Activated CD8-positive, alpha-beta memory T cell treated with anti-CD3 and anti-CD28 coated beads for 36 hours (primary cell): ENCODE data around the gene TMEM176A. TPM values are rescaled to one million over a fixed set of nuclear protein-coding genes. Genes with fewer than 3 reads are reported as not detected.

ENCODE experiments used
- CTCF ChIA-PET: fragments of 350-600 bp; sonication (Branson Sonifier 250); formaldehyde crosslinking; loops from one replicate; lab custom pipeline; 2021; ENCODE audit warnings: antibody characterized with exemption; lab: Charles Lee
- POLR2A ChIA-PET: fragments of 350-600 bp; sonication (Branson Sonifier 250); formaldehyde crosslinking; loops from one replicate; lab custom pipeline; 2021; ENCODE audit warnings: antibody characterized with exemption; lab: Charles Lee
- total RNA-seq, 2 experiments: library from RNA; stranded (reverse); gene quantifications; one replicate each; pipeline ENCODE4 v1.2.3, GENCODE V29; 2021

The TMEM176A gene
- total RNA-seq, 2 experiments from 2014 or later, result not detected

DNA sequence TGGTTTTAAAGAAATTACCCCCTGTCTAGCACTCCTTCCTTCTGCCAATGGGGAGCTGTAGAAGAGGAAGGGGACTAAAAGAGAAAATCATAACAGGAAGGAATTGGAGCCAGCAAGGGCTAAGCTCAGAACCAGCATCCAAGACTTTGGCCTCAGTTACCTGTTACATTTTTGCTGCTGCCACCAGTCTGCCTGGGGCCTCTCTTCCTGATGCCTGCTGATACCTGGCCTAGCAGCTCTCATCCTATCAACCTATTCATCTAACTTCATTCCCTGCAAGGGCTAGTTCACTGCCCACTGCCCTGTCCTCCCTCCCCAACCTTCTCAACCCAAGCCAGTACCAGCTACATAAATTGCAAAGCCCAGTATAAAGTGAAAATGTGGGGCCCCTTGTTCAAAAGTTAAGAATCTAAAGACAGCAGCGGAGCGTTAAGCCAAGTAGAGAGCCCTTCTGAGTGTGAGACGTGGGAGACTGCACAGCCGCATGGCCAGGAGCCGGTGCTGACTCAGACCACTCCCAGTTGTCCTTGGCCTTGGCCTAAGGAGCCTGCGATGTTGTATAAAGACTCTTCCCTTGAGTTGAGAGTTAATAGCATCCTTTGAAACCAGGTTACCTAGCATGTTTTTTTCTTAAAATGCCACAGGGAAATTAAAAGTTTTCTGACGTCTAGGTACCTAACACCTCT, 38.5 kb downstream of the TMEM176A start:
- ChIA-PET CTCF (no interaction called here), POLR2A (no interaction called here)

DNA sequence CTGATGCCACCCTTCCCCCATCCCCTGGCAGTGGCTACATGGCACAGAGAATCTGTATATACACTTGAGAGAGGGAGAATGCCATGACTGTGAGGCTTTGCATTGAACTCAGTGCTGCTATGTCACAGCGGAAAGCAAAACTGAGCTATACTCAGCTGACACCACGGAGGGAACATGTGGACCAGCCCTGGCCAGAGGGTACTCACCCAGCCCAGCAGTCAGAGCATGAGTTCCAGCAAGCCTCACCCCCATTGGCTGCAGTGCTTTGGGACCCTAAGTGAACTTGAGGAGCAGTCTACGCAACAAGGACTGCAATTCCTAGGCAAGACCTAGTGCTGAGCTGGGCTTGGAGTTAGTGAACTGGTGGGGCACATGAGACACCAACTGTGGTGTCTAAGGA, 41.4 kb downstream of the TMEM176A start:
- CTCF ChIA-PET, result interaction anchor here (1.3 kb wide), 1 partner anchor 34 kb away, joined by 3 read pairs; no protein-coding TSS in a partner anchor

GRCh38 chr7:150842716-150843115, 42.1 kb downstream of the TMEM176A start:
- CTCF ChIA-PET, result interaction anchor here (1.3 kb wide), 1 partner anchor 33 kb away, joined by 3 read pairs; no protein-coding TSS in a partner anchor
- POLR2A ChIA-PET, result no interaction called here

More for the DNA sequence above, 41.4 kb downstream of the TMEM176A start:
- POLR2A ChIA-PET, result no interaction called here

DNA sequence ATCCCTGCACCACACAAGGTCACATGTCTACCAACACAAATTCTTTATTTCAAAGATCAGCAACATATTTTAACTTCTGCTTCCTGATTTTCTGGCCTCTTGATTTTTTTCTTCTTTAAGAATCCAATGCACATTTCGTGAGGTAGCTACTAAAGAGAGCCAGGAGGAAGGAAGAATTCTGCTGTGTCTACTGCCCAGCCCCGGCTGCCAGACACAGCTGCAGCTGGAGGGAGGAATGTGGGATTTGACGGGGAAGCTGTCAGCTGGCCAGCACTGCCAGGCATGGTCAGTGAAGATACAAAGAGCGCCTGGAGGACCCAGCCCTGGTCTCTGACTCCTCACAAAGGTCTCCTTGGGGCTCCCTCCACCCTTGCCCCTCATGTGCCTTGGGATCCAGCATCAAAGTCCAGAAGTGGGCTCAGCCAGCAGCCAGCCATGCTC, 44.9 kb downstream of the TMEM176A start:
- ChIA-PET POLR2A (no interaction called here), CTCF (no interaction called here)

GRCh38 chr7:150846291-150847115, 45.9 kb downstream of the TMEM176A start:
- POLR2A ChIA-PET, result no interaction called here
- CTCF ChIA-PET, result no interaction called here

DNA sequence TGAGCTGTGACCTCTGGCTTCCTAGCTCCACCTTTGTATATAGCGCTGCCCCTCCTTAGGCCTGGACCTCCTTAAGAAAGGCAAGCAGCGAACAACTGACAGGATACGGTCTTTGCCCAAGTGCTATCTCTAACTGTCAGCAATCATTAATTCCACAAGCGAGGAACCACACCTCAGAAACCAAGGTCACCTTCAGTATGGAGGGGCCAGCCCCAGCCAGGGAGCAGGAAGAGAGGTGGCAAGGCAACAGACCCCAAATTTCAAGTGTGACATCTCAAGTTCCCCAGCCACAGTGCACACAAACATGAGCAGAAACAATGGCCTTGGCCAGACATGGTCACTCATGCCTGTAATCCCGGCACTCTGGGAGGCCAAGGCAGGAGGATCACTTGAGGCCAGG, 47.0 kb downstream of the TMEM176A start:
- POLR2A ChIA-PET, result no interaction called here
- CTCF ChIA-PET, result no interaction called here

DNA sequence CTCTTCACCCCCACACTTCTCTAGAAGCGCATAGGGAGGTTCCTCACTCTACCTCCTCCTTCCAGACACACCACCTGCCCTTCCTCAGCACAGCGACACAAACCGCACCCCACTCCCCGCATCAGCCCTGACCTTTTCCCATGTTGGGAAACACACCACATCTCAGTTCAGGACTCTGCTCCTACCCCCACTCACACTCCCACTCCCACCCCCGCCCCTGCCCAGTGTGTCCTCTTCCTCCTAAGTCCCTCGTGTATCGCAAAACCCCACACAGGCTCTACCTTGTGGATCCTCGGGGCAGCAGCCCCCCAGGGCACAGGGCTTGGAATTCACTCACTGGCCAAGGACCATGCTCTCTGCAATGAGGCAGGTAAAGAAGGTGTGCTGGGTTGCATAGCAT, 47.5 kb downstream of the TMEM176A start:
- ChIA-PET POLR2A (no interaction called here), CTCF (no interaction called here)

- POLR2A ChIA-PET, result no interaction called here
- CTCF ChIA-PET, result no interaction called here
Observed at GRCh38 chr7:150848561-150849115, 48.1 kb downstream of the TMEM176A start.

- ChIA-PET POLR2A (no interaction called here), CTCF (interaction anchor here (0.5 to 0.9 kb wide), 2 partner anchors 17 to 52 kb away, joined by 3 to 4 read pairs; no protein-coding TSS in a partner anchor)
Observed at GRCh38 chr7:150849204-150849775, 48.7 kb downstream of the TMEM176A start.

- POLR2A ChIA-PET, result no interaction called here
- CTCF ChIA-PET, result interaction anchor here (0.9 kb wide), 1 partner anchor 16 kb away, joined by 3 read pairs; no protein-coding TSS in a partner anchor
Observed at GRCh38 chr7:150850273-150850672, 49.7 kb downstream of the TMEM176A start.

DNA sequence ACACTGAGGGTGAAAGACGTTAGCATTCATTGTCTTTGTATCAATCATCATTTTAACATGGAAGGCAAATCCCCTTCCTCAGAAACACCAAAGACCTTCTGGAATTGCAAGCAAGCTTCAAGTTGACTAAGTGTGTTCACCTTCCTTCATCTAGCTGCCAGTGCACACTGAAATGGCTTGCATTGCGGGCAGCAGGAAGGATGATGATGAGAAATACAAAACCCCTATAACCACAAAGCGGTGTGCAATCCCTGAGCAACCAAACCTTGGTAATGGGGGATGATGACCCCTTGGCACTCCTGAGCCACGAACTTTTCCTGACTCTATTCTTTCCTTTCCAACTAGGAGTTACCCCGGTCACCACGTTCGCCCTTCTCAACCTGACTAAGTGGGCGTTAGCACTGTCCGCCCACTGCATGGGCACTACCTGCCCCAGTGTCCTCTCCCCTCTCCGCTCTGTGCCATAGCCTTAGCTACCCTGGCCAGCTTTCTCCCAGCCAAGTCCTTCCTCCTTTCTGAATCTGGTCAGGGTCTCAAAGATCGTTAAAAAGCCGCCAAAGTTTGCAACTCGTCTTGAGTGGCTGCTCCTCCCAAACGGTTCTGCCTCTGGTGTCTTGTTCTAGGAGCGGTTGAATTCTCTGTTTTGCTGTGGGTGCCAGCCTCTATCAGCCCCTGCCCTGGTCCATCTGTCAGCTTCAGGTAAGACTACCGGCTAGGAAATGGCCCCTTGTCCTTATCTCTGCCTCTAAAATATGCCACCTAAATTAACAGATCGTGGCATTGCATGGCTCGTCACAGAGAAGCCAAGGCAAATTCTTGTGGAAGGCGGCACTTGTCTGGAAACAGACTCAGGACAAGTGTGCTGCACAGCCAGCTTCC, 51.2 kb downstream of the TMEM176A start:
- ChIA-PET CTCF (interaction anchor here (0.5 kb wide), 1 partner anchor 460 kb away, joined by 3 read pairs; no protein-coding TSS in a partner anchor), POLR2A (no interaction called here)

GRCh38 chr7:150852371-150852905, 51.9 kb downstream of the TMEM176A start, which contains the start of gene AOC1:
Gene AOC1 (plus strand): TSS chr7:150852517. CDS start chr7:150856471, 3,954 bp downstream.
- ChIA-PET CTCF (no interaction called here), POLR2A (no interaction called here)

DNA sequence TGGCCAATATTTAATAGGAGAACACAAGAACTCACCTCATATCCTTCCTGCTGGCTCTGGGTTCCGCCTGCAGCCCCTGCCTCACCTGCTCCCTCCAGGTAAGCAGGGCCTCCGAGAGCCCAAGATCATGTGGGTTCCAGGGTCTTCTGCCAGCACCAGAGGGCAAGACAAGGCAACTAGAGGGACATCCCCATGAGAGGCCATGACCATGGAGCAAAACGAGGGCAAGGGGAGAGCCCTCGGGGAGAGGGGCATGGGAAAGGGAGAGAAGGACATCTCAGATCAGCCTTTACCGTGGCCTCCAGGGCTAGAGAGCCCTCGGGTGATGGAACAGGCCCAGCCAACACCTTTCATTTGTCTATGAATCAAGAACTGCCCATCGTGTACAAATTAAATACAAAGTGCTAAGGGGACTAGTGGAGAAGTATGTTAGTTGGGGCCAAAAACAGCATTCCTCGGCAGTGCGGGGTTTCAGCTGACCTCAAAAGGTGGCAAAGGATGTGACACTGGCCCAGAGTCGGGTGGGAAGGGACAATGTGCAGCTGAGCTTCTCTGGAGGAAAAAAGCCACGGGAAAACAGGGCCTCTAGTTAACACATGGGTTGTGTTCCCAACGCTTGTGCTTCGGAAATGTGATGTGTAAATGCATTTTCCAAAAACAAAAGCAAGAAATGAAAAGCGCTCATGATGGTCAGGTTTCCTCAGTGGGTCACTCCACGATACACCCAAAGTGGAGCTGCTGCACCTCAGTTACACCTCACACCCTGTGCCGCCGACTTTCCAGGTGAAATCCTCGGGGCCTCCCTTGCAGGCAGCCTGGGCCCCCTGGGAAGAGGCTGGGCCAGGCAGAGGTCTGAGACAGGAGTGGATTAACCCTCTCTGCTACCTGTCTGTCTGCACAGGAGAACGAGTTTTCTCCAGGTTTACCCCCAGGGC, 53.8 kb downstream of the TMEM176A start:
- CTCF ChIA-PET, result no interaction called here
- POLR2A ChIA-PET, result no interaction called here

Other genes with a start within 250 kb of the TMEM176A start
- gene GIMAP4, start 233.4 kb upstream of the TMEM176A start, total RNA-seq, result 10 to 100 TPM; 26.3 to 30.9 TPM
- gene GIMAP6, start 168.4 kb upstream of the TMEM176A start, total RNA-seq, result 10 to 100 TPM; 26.5 to 27.4 TPM
- gene GIMAP2, start 115.1 kb upstream of the TMEM176A start, total RNA-seq, result 10 to 100 TPM; 30.6 to 32.1 TPM
- 1 to 10 TPM; 3.6 to 4.7 TPM for gene GIMAP1, start 84.2 kb upstream of the TMEM176A start, total RNA-seq
- 10 to 100 TPM; 60.1 to 61.0 TPM for gene GIMAP5, start 63.4 kb upstream of the TMEM176A start, total RNA-seq
- not detected for gene TMEM176B, start 405 bp upstream of the TMEM176A start, total RNA-seq
- not detected for gene AOC1, start 51.7 kb downstream of the TMEM176A start, total RNA-seq
- under 1 TPM; 0.11 to 0.13 TPM for gene KCNH2, start 177.6 kb downstream of the TMEM176A start, total RNA-seq
- gene NOS3, start 190.2 kb downstream of the TMEM176A start, total RNA-seq, result 1 to 10 TPM; 9.1 to 9.7 TPM
- 1 to 10 TPM; 6.3 to 7.7 TPM for gene ATG9B, start 223.7 kb downstream of the TMEM176A start, total RNA-seq
- 10 to 100 TPM; 55.8 to 56.4 TPM for gene ABCB8, start 227.7 kb downstream of the TMEM176A start, total RNA-seq
- gene ASIC3, start 247.8 kb downstream of the TMEM176A start, total RNA-seq, result 1 to 10 TPM; 2.9 to 3.6 TPM